ENCODE measurements around the gene MYOD1. TPM values are rescaled to one million over a fixed set of nuclear protein-coding genes. Genes with fewer than 3 reads are reported as not detected.

MYOD1 gene
- total and polyA plus RNA-seq, 2 of the 4 experiments (the other 2 are of a cell fraction), result not detected

GRCh38 chr11:17716807-17717206 lies 2.6 kb upstream of the MYOD1 start:
- Histone ChIP-seq H2AFZ (replicated peaks; ENCODE audit: low read length, poor library complexity) (no peak overlapping the region), H2AK9ac (replicated peaks; ENCODE audit: low read depth, low read length, poor library complexity) (no peak overlapping the region), H3K56ac (ENCODE audit: extremely low read depth, insufficient read depth, low read length) (no peak overlapping the region), H3K9ac (ENCODE audit: low read depth, low read length) (no peak overlapping the region), H3K27ac (ENCODE audit: insufficient read depth, low read length) (no peak overlapping the region), H3K18ac (ENCODE audit: low read depth, low read length) (no peak overlapping the region), H3K4me2 (ENCODE audit: low read depth, low read length) (no peak overlapping the region), H3K4me3 (ENCODE audit: insufficient read depth, low read depth, low read length) (no peak overlapping the region), H2BK20ac (ENCODE audit: low read depth, low read length) (no peak overlapping the region), H3K27me3 (ENCODE audit: control insufficient read depth, insufficient read depth, low read length) (peaks cover 60% of the 10 kb centered on the region), H2BK5ac (ENCODE audit: low read depth, low read length, poor library complexity, severe bottlenecking) (no peak overlapping the region), H3K23ac (ENCODE audit: low read depth, low read length) (no peak overlapping the region), H3K9me1 (ENCODE audit: insufficient read depth, low read length) (no peaks in the 10 kb centered on the region), H4K5ac (ENCODE audit: low read depth, low read length) (no peak overlapping the region), H3K14ac (replicated peaks; ENCODE audit: low read depth, low read length) (no peak overlapping the region), H3K79me1 (ENCODE audit: low read depth in 1 of 2, low read length in 2 of 2) (no peaks in the 10 kb centered on the region), H4K8ac (ENCODE audit: low read depth in 2 of 2, low read length in 2 of 2) (no peak overlapping the region), H3K36me3 (ENCODE audit: control insufficient read depth, insufficient read depth, low read length) (no peaks in the 10 kb centered on the region), H3K9me3 (ENCODE audit: control insufficient read depth, insufficient read depth, low read length) (no peaks in the 10 kb centered on the region), H2AK5ac (ENCODE audit: low read depth, low read length) (no peak overlapping the region), H4K91ac (ENCODE audit: insufficient read depth, low read depth, low read length) (no peak overlapping the region), H2BK120ac (ENCODE audit: low read depth, low read length) (no peak overlapping the region), H4K20me1 (ENCODE audit: insufficient read depth, low read length) (no peaks in the 10 kb centered on the region), H3K4me1 (ENCODE audit: control insufficient read depth, insufficient read depth, low read length) (no peaks in the 10 kb centered on the region), H3K4ac (ENCODE audit: low read depth, low read length) (no peak overlapping the region), H2BK15ac (ENCODE audit: low read depth, low read length) (no peak overlapping the region)
- CTCF ChIA-PET, result interaction anchor here (1.6 kb wide), 1 partner anchor 14 kb away, joined by 3 read pairs; no protein-coding TSS in a partner anchor
- no peak for ATAC-seq (ENCODE audit: low read depth)
- POLR2A ChIA-PET (ENCODE audit: unreplicated experiment), result no interaction called here
- BruUV-seq (replicated peaks), result no TSS peak
- in situ Hi-C loops (cut with MboI; ENCODE audit: low sequenced_read_pairs), result no loop called here
- TF ChIP-seq CHD1 (IDR thresholded peaks at IDR 0.05; ENCODE audit: low read depth, low read length) (no peak), NFE2L2 (IDR thresholded peaks at IDR 0.05; ENCODE audit: low read depth, low read length) (no peak), RAD21 (IDR thresholded peaks at IDR 0.05; ENCODE audit: low read length) (no peak), RFX5 (IDR thresholded peaks at IDR 0.05; ENCODE audit: low read depth, low read length) (no peak)
- no peak for DNase-seq
- intact Hi-C loops (cut with micrococcal nuclease), result no loop called here
- 38% methylated on average over 2 of the region's 2 CpGs; no CpG with 5 or more reads in 1 of the 2 experiments for WGBS, 2 experiments (ENCODE audit: extremely low coverage in 2 of 2, insufficient read length in 1 of 2)
- dilution Hi-C loops (cut with HindIII; ENCODE audit: low sequenced_read_pairs, unreplicated experiment), result no loop called here
